NAMALWA (cell line): Measurements from ENCODE around the gene TNFRSF19.

ENCODE experiments used
- DNase-seq: peaks from one replicate; pipeline ENCODE4 v3.0.0-alpha.2; 2015; ENCODE audit warnings: low spot score

Gene TNFRSF19

GRCh38 chr13:23684647-23685046 is 114.4 kb downstream of the TNFRSF19 start:
- DNase-seq: peak; percentile 15

DNA sequence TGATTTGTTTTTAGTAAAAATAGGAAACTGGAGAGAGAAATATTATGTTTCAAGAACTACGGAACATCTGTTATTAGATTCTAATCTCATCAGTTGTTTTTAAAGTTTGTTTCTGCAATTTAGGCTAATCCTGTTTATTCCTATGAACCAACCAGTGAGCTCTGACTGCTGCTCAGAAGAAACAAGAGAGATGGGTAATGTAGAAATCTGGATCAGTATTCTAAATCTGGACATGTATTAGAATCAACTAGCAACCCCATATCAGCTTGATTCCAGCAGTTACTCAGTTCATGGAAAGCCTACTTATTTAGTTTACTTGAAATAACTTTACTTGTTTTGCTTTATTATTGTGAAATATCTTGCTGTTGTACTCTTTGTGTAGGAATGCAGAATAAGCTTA is 115.2 kb downstream of the TNFRSF19 start:
- no peak for DNase-seq

DNA sequence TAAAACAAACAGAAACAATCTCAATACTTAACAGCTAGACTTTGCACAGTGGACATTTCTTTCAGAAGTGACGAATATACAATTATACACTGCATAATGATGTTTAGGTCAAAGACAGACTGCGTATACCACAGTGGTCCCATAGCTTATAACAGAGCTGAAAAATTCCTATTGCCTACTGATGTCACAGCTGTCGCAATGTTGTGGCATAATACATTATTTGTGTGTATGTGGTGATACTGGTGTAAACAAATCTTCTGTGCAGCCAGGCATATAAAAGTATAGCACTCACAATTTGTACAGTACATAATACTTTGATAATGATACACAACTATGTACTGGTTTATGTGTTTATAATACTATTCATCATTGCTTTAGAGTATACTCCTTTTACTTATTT is 116.7 kb downstream of the TNFRSF19 start:
- DNase-seq: no peak

- no peak for DNase-seq
These were observed 117.4 kb downstream of the TNFRSF19 start for GRCh38 chr13:23687614-23688013.

GRCh38 chr13:23688336-23688735 is 118.1 kb downstream of the TNFRSF19 start:
- no peak for DNase-seq

- DNase-seq: no peak
These were observed 120.5 kb downstream of the TNFRSF19 start for GRCh38 chr13:23690668-23691067.

DNA sequence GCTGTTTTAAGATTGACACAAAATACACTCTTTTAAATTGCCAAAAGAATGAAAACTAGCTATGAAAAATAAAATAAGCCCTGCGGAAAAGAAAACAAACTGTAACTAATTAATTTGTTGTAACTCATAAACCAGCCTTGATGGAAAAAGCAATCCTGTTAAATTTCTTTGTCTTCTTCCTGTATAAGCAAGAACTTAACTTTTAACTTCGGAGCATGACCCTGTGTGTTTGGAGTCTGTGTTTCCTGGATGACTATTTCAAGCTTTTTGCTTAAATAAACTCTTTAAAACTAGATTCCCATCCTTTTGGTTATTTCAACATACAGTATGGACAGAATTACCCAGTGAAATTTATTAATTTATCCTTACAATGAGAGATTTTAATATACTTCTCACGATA is 122.6 kb downstream of the TNFRSF19 start:
- DNase-seq: no peak

DNA sequence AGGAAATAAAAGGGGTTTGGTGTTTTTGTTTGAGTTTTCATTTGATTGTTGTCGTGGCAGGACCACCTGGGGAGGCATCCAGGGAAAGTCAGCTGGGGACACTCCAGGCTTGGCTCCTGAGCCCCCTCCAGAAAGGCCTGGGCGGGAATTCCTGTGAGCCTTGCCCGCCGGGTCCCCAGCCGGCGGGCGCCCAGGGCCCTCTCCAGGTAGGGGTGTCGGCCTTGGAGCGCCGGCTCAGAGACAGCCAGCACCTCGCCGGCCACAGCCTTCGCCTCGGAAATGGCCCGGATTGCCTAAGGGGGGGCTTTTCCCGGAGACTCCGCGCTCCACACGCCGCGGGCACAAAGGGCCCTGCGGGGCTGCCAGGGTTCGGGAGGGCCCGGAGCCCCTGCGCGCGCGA is 125.0 kb downstream of the TNFRSF19 start:
- no peak for DNase-seq

- DNase-seq: no peak
These were observed 125.7 kb downstream of the TNFRSF19 start for GRCh38 chr13:23695711-23696464.

GRCh38 chr13:23696610-23697009 is 126.4 kb downstream of the TNFRSF19 start:
- no peak for DNase-seq

GRCh38 chr13:23697772-23698313 is 127.6 kb downstream of the TNFRSF19 start:
- no peak for DNase-seq

DNA sequence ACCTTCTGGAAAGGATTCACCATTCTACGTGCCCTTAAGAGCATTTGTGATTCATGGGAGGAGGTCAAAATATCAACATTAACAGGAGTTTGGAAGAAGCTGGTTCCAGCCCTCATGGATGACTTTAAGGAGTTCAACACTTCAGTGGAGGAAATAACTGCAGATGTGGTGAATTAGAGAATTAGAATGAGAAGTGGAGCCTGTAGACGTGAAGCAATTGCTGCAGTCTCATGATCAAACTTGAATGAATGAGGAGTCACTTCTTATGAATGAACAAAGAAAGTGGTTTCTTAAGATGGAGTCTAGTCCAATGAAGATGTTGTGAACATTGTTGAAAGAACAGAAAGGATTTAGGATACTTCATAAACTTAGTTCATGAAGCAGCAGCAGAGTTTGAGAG is 129.1 kb downstream of the TNFRSF19 start:
- DNase-seq: no peak

DNA sequence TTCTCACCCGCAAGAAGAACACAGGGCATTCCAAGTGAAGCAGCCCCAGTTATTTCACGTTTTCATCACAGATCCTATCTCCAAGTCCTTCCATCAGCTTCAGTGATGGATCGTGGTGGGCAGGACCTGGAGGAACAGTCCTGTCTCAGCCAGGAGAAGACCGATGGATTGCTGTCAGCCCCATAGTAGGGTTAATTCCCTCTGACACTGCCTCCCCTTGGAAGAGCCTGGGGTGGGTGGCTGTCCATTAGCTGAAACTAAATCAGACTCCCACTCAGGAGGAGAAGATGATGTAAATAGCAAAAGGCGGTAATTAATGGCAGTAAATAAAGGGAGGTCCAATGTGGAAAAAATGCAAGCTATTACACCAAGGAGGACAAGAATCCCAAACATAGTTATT is 131.0 kb downstream of the TNFRSF19 start:
- DNase-seq: no peak

DNA sequence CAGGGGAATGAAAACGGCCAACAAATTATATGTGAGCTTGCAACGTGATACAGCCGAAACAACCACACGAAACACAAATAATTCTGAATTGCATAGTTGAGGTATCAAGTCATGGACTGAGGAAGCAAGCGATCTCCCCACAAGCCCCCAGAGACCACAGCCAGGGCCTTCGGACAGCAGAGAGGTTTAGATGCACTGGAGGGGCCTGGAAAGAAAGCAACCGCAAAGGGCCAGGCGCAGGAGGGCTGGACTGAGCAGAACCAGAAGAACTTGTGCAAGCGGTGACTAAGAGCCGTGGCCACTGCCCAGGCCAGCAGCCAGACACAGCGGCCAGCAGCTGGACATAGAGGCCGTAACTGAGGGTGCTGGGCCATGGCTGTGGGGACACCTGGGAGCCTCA is 131.4 kb downstream of the TNFRSF19 start:
- no peak for DNase-seq

- DNase-seq: no peak
These were observed 133.1 kb downstream of the TNFRSF19 start for GRCh38 chr13:23703246-23703860.

- DNase-seq: no peak
These were observed 135.4 kb downstream of the TNFRSF19 start for GRCh38 chr13:23705583-23705982.

DNA sequence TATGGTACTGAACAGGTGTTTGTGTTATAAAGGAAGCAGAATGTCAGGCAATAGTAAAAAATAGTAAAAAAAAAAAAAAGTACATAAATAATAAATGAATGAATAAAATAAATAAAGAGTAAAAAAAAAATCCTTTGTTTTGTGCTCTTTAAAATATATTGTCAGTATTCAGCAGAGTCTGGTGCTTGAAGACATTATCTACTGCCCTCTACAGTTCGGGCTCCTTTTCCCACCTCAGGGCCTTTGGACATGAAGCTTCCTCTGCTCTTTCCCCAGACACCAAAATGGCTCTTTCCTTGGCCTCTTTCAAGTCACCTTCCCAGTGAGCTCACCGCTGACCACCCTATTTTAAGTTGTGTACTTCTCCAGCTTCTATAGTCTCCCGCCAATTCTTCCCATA is 137.5 kb downstream of the TNFRSF19 start:
- DNase-seq: peak; percentile 3

DNA sequence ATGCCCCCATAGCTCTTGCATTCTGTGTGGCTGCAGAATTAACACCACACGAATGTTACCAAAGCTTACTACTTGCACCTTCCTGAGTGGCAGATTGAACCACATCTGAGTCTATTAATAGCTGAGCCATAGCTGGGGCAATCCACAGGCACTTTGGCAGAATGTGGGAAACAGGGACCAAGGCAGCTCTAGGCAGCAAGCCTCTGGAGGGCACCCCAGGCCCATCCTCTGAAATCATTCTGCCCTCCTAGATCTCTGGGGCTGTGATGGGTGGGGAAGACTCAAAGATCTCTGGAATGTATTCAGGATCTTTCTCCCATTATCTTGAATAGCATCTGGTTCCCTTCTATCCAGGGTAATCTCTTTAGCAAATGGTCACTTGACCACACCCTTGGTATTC is 139.3 kb downstream of the TNFRSF19 start:
- no peak for DNase-seq

GRCh38 chr13:23710366-23710765 is 140.2 kb downstream of the TNFRSF19 start:
- DNase-seq: no peak

DNA sequence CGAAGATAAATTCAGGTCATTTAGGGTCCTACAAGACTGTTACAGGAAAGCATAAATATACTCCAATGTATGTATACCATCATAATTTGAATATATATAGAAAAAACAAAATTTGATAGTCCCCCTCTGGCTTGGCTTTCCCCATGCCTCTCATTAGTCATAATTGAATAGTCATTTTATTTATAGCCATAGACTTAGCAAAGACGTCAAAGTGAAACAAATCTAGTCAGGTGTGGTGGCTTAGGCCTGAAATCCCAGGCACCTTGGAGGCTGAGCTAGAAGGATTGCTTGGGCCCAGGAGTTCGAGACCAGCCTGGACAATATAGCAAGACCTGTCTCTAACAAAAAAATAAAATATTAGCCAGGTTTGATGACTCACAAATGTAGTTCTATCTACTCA is 141.1 kb downstream of the TNFRSF19 start:
- DNase-seq: no peak

DNA sequence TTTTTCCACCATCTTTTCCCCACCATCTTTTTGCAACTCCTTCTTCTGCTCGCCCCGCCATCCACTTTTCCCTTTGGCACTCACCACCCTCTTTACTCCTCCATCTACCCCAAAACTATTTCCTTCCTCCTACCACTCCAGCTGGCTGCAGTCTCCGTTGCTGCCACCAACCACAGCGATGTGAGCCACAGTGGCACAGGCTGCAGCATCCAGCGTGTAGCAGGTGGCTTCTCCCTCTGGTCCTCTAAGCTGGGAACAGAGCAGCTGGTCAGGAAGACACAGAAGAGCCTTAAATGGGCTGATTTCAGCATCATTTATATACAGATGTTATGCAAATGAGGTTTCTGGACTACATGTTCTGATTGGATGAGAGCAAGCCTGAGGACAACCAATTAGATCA is 144.5 kb downstream of the TNFRSF19 start:
- DNase-seq: no peak

DNA sequence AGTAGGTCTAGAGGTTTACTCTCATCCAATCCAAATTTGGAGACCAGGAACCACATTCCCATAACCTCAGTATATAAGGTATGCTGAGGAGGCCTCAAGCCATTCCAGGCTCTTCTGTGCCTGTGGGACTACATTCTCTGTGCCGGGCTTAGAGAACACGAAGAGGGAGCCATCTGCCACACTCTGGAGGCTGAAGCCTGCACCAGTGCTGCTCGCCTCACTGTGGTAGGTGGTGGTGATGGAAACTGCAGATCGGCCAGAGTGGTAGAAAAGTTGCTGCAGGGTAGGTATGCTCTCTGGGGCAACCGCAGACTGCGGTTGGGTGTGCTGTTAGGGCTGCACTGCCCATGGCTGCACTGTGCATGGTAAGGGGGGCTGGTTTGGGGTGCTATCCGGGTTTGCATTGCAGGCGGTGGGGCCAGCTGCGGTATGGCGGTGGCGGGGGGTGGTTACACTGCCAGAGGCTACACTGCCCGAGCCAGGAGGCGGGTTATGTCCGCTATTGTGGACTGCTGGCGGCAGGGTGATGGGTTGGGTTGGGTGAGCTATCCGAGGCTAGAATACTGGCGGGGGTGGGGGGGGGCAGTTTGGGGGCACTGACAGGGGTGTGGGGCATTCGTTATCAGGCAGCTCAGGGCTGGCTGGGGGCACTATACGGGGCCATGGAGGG is 145.0 kb downstream of the TNFRSF19 start:
- DNase-seq: no peak

DNA sequence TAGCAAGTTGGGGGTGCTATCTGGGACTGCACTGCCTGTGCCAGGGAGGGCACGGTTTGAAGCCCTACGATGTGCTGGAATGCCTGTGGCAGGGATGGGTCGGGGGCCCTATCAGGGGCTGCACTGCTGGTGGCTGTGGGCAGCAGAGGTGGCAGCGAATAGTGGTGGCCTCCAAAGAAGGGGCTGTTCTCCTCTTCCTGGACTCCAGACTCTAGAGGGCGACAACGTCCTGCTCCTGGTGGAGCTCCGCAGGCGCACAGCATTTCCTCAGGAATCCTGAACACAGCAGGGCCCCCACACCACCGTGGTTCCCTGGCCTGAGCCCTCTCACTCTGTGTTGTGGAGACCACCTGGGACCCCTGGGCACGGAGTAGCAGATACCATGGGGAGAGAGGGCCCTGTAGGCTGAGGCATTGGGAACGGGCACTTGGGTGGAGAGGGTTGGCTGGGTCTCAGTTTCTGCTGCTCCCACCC is 145.6 kb downstream of the TNFRSF19 start:
- DNase-seq: no peak
